HG03196 (cell line): ENCODE measurements around the gene BCOR.

Source experiments
- ATAC-seq: cut with Tn5 transposase; IDR thresholded peaks from one replicate; pipeline ENCODE4 v1.9.1; 2021; ENCODE audit not compliant: unreplicated experiment

Gene BCOR

GRCh38 chrX:40097504-40098263 is at the start of gene BCOR:
Gene BCOR, minus strand, starts transcription at chrX:40097958. Its CDS starts 20,029 bp downstream, at chrX:40077929.
- no peak for ATAC-seq

DNA sequence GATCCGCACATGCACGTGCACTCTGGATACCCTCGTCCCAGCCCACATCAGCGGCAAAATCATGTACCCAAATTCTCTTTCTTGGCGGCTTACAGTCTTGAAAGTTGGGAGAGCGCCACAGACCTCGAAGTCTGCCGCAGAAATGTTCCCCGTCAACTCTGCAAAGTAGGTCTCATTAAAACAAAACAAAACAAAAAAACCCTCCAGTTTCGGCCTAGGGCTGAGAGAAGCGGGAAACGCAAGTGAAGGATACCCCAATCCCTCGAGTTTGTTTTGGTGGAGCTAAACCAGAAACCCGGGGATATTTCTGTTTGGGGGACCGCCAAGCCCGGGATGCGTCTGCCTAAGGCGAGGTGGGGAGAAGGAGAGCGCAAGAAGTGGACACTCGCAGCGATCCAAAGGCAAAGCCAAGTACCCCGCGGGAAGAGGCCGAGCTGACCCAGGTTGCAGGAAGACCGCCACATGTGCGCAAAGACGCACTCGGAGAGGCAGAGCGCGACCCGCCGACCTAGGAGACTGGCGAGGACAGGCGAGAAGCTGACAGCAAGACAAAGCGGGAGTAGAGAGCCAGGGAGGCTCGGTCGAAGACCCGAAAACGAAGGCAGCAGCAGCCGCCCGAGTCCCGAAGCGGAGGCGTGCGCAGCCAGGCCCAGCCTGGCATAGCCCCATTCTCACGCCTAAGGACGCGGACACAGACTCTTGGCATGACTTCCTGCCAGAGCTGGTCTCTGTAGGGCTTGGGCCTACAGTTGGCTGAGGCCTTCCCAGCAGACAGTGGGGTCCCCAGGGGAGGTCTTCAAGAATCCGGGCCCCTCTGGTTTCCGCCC is 49.6 kb upstream of the BCOR start:
- no peak for ATAC-seq

- no peak for ATAC-seq
Observed at GRCh38 chrX:40146262-40147125, 48.7 kb upstream of the BCOR start.

- no peak for ATAC-seq
Observed at GRCh38 chrX:40145923-40146261, 48.1 kb upstream of the BCOR start.

- ATAC-seq = no peak
Observed at GRCh38 chrX:40145001-40145922, 47.5 kb upstream of the BCOR start.

- no peak for ATAC-seq
Observed at GRCh38 chrX:40144576-40144975, 46.8 kb upstream of the BCOR start.

GRCh38 chrX:40143987-40144386 is 46.2 kb upstream of the BCOR start:
- no peak for ATAC-seq

DNA sequence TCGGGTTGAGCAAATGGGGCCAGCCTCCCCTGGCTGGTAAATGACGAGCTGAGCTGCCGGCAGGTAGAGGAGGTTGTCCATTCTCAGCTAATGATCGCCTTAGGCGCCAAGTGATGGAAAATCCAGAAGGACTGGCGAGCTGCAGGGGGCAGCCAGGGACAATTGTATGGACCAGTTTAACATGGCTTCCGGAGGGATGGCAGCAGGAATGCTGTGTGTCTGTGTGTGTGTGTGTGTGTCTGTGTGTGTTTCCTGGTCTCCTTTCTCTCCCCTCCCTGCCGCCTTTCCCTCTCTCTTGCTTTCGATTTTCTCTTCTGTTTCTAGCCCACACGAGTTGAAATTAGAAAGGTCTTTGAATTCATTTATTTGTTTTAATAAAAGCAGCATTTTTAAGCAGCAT is 45.2 kb upstream of the BCOR start:
- no peak for ATAC-seq

GRCh38 chrX:40142417-40142816 is 44.7 kb upstream of the BCOR start:
- no peak for ATAC-seq

GRCh38 chrX:40140706-40141499 is 43.1 kb upstream of the BCOR start:
- ATAC-seq = no peak

DNA sequence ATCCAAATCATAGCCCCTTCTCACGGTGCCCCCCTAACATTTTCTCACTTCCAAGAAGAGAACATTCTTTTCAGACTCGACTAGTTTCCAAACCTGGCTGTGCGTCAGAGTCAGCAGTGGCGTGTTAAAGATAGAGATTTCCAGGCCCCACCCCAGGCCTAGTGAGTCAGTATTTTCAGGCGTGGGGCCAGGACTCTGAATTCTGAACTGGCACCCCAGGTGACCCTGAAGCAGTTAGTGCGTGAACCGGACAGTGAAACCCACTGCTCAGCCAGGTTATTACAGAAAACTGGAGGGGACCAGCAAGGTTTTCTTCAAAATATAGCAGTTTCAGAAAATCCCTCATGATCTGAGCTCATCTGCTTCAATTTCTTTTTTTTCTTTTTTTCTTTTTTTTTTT is 35.0 kb upstream of the BCOR start:
- ATAC-seq = no peak

DNA sequence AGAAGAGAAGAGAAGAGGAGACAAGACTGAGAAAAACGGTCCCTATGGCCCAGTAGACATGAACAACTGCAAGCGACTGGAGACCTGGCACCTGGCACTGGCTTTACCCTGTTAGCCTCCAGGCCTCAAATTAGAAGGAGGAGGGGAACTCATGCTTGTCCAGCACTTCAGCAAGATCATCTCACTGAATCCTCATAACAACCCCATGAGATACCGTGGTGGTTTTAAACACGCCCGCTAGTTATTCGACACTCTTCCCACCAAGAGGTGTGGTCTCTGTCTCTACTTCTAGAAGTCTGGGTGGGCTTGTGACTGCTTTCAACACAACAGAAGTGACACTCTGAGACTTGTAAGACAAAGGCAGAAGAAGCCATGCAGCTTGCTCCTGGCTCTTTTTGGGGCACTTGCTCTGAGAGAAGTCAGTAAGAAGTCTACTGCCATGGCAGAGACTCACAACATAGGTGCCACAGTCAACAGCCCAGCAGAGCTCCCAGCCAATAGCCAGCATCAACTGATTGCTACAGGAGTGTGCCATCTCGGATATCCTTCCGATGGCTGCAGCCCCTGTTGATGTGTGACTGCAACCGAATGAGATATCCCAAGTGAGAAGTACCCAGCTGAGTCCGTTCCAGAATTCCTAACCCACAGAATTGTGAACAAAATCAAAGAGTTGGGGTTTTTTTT is 34.0 kb upstream of the BCOR start:
- ATAC-seq = no peak

DNA sequence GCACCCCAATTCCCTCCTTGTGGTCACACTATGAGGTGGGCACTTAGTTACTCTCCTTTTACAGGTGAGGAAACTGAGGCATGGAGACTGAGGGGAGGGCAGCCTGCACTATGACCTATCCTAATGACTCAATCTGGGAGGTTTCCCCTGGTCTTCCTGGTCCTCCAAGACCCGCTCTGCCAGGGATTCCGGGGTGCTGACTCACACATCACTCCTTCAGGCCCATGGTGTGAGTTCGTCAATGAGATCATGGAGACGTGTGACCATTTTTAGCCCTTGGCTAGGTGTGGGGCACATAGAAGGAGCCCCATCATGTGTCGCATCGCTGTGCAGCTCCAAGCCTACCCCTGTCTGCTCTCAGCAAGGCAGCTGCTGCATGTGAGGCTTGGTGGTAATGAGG is 32.4 kb upstream of the BCOR start:
- ATAC-seq = no peak

- no peak for ATAC-seq
Observed at GRCh38 chrX:40127052-40127451, 29.3 kb upstream of the BCOR start.

DNA sequence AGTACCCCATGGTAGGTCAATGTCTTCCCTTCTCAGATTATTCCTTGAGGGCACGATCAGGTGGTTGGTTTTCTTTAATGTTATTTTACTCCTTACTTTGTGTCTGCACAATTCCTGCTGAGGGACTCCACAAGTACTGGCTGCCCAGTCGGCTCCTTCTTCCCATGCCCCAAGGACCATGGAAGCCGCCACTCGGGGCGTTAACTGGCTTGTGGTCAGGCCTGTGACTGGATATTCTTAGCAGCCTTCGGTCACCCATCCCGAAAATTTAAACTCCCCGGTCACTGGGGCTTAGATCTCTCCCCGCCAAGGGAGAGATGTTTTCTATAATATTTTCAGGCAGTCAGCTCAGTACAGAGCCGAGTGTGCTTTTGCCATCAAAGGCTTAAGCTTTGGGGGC is 24.7 kb upstream of the BCOR start:
- no peak for ATAC-seq

DNA sequence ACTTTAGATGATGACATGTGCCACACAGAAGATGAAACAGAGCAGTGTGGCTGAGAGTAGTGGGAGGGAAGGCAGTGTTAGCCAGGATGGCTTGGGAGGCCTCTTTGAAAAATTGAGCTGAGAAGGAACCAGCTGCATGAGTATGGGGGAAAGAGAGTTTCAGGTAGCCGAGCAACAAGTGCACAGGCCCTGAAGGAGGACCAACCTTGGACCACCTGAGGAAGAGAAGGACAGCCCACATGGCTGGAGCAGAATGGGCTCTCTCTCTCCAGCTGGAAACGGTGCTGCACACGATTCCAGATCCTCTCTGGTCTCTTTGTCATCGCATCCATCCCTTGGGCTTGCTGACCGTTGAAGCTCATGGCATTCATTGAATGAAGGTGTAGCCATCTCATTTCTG is 23.9 kb upstream of the BCOR start:
- ATAC-seq = no peak

- ATAC-seq = no peak
Observed at GRCh38 chrX:40120838-40121580, 23.3 kb upstream of the BCOR start.

DNA sequence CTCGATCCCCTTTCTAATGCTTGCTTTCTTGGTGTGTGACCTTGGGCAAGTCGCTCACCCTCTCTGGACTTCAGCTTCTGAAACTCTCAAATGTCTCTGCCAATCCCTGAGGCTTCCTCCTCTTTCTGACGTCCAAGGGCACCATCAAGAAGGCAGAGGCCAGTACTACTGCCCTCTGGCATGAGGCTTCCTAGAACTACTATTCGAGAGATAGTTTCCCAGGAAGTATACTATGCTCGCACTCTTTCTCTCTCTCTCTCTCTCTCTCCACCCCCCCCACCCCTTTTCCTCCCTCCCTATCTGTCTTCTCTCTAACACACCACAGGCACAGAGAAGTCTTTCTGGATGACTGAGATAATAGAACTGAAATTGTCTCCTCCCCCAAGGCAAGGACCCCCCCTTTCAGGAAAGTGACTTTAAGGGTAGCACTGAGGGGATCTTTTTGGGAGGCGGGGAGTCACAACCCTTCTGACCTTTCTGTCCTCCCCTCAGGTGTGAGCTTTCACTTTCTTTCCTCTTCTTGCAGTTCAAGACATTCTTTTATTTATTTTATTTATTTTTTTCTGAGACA is 20.0 kb upstream of the BCOR start:
- ATAC-seq = no peak
